CD4-positive, CD25-positive, alpha-beta regulatory T cell (primary cell): ENCODE measurements around the gene TGM3. TPM values are rescaled to one million over a fixed set of nuclear protein-coding genes. Genes with fewer than 3 reads are reported as not detected.
"Not testable (repeated sequence)": the region's sequence is repeated elsewhere in the genome, so short reads cannot be mapped to it uniquely, and the experiment has no call there.

Experiments used
- ATAC-seq, 2 donors: fragments of 150-1000 bp; cut with Tn5 transposase; one replicate each; pipeline ENCODE4 v1.10.0; 2021; ENCODE audit warnings: low read depth in 2 of 2, moderate number of reproducible peaks in 2 of 2, moderate library complexity in 1 of 2
- DNase-seq, 3 donors: peaks; one replicate each; pipeline versions ENCODE4 v3.0.0 to v3.0.0-alpha.2; 2012 to 2022; ENCODE audit warnings: mixed read lengths in 1 of 3
- H3K27ac ChIP-seq: one replicate; pipeline ENCODE4 v1.7.0; 2013; ENCODE audit warnings: mild to moderate bottlenecking, low read length; ENCODE audit not compliant: insufficient read depth, poor library complexity, severe bottlenecking
- H3K27me3 ChIP-seq: one replicate; pipeline ENCODE4 v1.7.0; 2013; ENCODE audit warnings: low read length; ENCODE audit not compliant: control insufficient read depth, insufficient read depth
- H3K36me3 ChIP-seq: one replicate; pipeline ENCODE4 v1.7.0; 2013; ENCODE audit warnings: mild to moderate bottlenecking, low read length, moderate library complexity; ENCODE audit not compliant: control insufficient read depth, insufficient read depth
- H3K4me1 ChIP-seq: 2 replicates; pipeline ENCODE4 v1.7.0; 2013; ENCODE audit warnings: mild to moderate bottlenecking, low read length; ENCODE audit not compliant: insufficient read depth, control insufficient read depth, poor library complexity, severe bottlenecking
- H3K4me3 ChIP-seq: one replicate; pipeline ENCODE4 v1.7.0; 2013; ENCODE audit warnings: low read depth, mild to moderate bottlenecking, low read length, moderate library complexity
- H3K9me3 ChIP-seq, 2 experiments: 1 replicate in 1 of 2; 2 replicates in 1 of 2; pipeline ENCODE4 v1.7.0; 2013; ENCODE audit warnings: low read length in 2 of 2, mild to moderate bottlenecking in 1 of 2, moderate library complexity in 1 of 2; ENCODE audit not compliant: control insufficient read depth in 2 of 2
- H3K27ac Mint-ChIP-seq, 3 donors: one replicate each; pipeline ENCODE4 v1.8.0; 2020 to 2022; ENCODE audit warnings: mild to moderate bottlenecking in 3 of 3, mixed read lengths in 3 of 3, moderate library complexity in 2 of 3
- H3K27me3 Mint-ChIP-seq: one replicate; pipeline ENCODE4 v1.8.0; 2022; ENCODE audit warnings: mild to moderate bottlenecking, mixed read lengths
- H3K36me3 Mint-ChIP-seq: one replicate; pipeline ENCODE4 v1.8.0; 2020; ENCODE audit warnings: mixed read lengths
- H3K4me1 Mint-ChIP-seq, 4 donors: one replicate each; pipeline ENCODE4 v1.8.0; 2020 to 2022; ENCODE audit warnings: mixed read lengths in 4 of 4, mild to moderate bottlenecking in 1 of 4
- H3K4me3 Mint-ChIP-seq, 4 donors: one replicate each; pipeline ENCODE4 v1.8.0; 2020 to 2022; ENCODE audit warnings: mild to moderate bottlenecking in 4 of 4, mixed read lengths in 4 of 4, moderate library complexity in 3 of 4
- H3K9me3 Mint-ChIP-seq, 7 donors: one replicate each; pipeline ENCODE4 v1.8.0; 2020 to 2022; ENCODE audit warnings: mixed read lengths in 7 of 7, mild to moderate bottlenecking in 3 of 7, moderate library complexity in 2 of 7
- polyA plus RNA-seq, 4 donors: library from polyadenylated mRNA; unstranded; fragments of 300-500 nt; fragmentation: Illumina TruSeq; gene quantifications; one replicate each; pipeline ENCODE4 v1.2.3, GENCODE V29; 2021
- total RNA-seq: library from RNA; stranded (reverse); gene quantifications from one replicate; pipeline ENCODE4 v1.2.3, GENCODE V29; 2022

TGM3 gene
- total and polyA plus RNA-seq, 5 donors from 2014 or later: not detected

GRCh38 chr20:2259731-2260130 lies 36.1 kb upstream of the TGM3 start:
- Mint-ChIP-seq H3K9me3 (no peaks in the 10 kb centered on the region), H3K27ac (no peak overlapping the region), H3K27me3 (no peaks in the 10 kb centered on the region), H3K4me3 (no peak overlapping the region), H3K4me1 (no peaks in the 10 kb centered on the region), H3K36me3 (no peaks in the 10 kb centered on the region)
- ATAC-seq: no peak
- no peak for DNase-seq
- no peaks in the 10 kb centered on the region for H3K4me1 ChIP-seq
- no peaks in the 10 kb centered on the region for H3K36me3 ChIP-seq
- no peak overlapping the region for H3K27ac ChIP-seq
- no peak overlapping the region for H3K4me3 ChIP-seq
- H3K27me3 ChIP-seq: no peaks in the 10 kb centered on the region
- no peaks in the 10 kb centered on the region for H3K9me3 ChIP-seq

DNA sequence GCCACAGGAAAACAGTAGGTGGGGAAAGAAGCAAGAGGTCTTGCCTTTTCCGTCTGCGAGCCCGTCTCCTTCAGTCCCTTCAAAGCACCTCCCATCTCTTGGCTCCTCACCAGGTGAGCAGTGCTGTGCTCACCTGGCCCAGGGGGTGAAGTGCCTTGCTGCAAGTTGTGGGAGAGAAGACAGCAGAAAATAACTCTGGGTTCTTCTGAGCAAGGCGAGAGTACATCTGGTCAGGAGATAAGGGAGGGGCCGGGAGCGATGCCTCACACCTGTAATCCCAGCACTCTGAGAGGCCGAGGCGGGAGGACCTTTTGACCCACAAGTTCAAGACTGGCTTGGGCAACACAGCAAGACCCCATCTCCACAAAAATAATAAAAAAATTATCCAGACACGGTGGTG lies 35.6 kb upstream of the TGM3 start:
- no peaks in the 10 kb centered on the region for H3K36me3 Mint-ChIP-seq
- no peaks in the 10 kb centered on the region for H3K9me3 ChIP-seq
- ATAC-seq (no peak), DNase-seq (no peak)
- H3K36me3 ChIP-seq: no peaks in the 10 kb centered on the region
- no peaks in the 10 kb centered on the region for H3K9me3 Mint-ChIP-seq
- H3K27me3 ChIP-seq: no peaks in the 10 kb centered on the region
- H3K4me1 Mint-ChIP-seq: no peaks in the 10 kb centered on the region
- H3K4me1 ChIP-seq: no peaks in the 10 kb centered on the region
- no peaks in the 10 kb centered on the region for H3K27me3 Mint-ChIP-seq
- H3K4me3 Mint-ChIP-seq: peak overlapping the region in 1 of 4 donors; percentile 18
- H3K27ac ChIP-seq: no peak overlapping the region
- H3K4me3 ChIP-seq: no peak overlapping the region
- H3K27ac Mint-ChIP-seq: no peak overlapping the region

DNA sequence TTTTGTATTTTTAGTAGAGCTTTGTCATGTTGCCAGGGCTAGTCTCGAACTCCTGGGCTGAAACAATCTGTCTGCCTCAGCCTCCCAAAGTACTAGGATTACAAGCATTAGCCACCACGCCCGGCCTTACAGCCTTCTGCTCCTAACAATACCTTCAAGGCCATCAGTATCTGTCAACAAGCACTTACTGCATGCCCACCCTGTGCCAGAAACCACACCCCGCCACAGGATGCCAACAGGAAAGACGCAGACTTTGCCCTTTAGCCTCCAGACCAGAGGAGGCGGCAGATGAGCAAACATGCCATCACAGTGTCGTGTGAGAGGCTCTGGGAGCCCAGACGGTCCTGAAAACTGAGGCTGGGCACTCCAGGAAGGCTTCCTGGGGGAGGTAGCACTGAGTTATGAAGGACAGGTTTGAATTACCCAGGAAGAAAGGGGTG lies 34.7 kb upstream of the TGM3 start:
- H3K4me3 Mint-ChIP-seq: no peak overlapping the region
- no peak overlapping the region for H3K27ac ChIP-seq
- DNase-seq (no peak), ATAC-seq (no peak)
- H3K36me3 Mint-ChIP-seq: no peaks in the 10 kb centered on the region
- H3K4me1 ChIP-seq: no peaks in the 10 kb centered on the region
- no peak overlapping the region for H3K27ac Mint-ChIP-seq
- no peaks in the 10 kb centered on the region for H3K9me3 Mint-ChIP-seq
- H3K4me1 Mint-ChIP-seq: no peaks in the 10 kb centered on the region
- H3K4me3 ChIP-seq: no peak overlapping the region
- no peaks in the 10 kb centered on the region for H3K27me3 ChIP-seq
- no peaks in the 10 kb centered on the region for H3K27me3 Mint-ChIP-seq
- no peaks in the 10 kb centered on the region for H3K9me3 ChIP-seq
- H3K36me3 ChIP-seq: no peaks in the 10 kb centered on the region

DNA sequence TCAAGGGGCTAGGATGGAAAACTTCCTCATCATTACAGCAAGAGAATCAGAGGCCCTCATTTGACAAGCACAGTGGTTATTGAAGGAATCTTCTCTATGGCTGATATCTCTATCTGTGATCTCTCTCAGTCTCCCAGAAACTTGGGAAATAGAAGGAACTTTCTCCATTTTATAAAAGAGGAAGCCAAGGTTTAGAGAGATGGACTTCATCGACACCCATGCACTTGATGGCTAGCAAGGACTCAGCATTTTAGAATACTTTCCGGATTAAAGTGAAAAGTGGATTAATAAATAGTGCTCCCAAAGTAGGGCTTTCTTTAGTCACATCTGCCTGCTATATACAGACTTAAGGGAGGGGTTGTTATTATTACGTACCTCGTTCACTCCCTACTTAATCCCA lies 34.2 kb upstream of the TGM3 start:
- Mint-ChIP-seq H3K4me1 (no peaks in the 10 kb centered on the region), H3K36me3 (no peaks in the 10 kb centered on the region), H3K27ac (no peak overlapping the region), H3K4me3 (no peak overlapping the region), H3K9me3 (no peaks in the 10 kb centered on the region), H3K27me3 (peaks cover 2% of the 10 kb centered on the region)
- Histone ChIP-seq H3K27ac (no peak overlapping the region), H3K27me3 (no peaks in the 10 kb centered on the region), H3K9me3 (no peaks in the 10 kb centered on the region), H3K4me3 (no peak overlapping the region), H3K4me1 (no peaks in the 10 kb centered on the region), H3K36me3 (no peaks in the 10 kb centered on the region)
- DNase-seq (no peak), ATAC-seq (no peak)

DNA sequence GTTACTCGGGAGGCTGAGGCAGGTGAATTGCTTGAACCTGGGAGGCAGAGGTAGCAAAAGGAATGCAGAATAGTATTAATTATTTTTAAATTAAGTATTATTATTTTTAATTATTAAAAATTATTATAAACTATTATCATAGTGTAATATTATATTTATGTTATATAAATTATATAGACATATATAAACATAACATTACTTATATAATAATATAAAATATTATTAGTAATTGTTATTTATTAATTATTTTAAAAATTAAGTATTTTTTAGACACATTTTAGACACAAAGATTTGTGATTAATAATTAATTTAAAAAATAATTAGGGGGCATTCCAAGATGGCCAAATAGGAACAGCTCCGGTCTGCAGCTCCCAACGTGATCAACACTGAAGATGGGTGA lies 31.7 kb upstream of the TGM3 start:
- peaks cover 4% of the 10 kb centered on the region for H3K27me3 Mint-ChIP-seq
- Histone ChIP-seq H3K4me1 (no peaks in the 10 kb centered on the region), H3K9me3 (no peaks in the 10 kb centered on the region), H3K27ac (no peak overlapping the region), H3K36me3 (no peaks in the 10 kb centered on the region), H3K27me3 (no peaks in the 10 kb centered on the region), H3K4me3 (no peak overlapping the region)
- no peaks in the 10 kb centered on the region for H3K36me3 Mint-ChIP-seq
- H3K4me1 Mint-ChIP-seq: no peaks in the 10 kb centered on the region
- DNase-seq: no peak
- no peak overlapping the region for H3K27ac Mint-ChIP-seq
- peaks cover 0 to 2% (median 0%) of the 10 kb centered on the region in 7 donors for H3K9me3 Mint-ChIP-seq
- no peak for ATAC-seq
- H3K4me3 Mint-ChIP-seq: no peak overlapping the region

DNA sequence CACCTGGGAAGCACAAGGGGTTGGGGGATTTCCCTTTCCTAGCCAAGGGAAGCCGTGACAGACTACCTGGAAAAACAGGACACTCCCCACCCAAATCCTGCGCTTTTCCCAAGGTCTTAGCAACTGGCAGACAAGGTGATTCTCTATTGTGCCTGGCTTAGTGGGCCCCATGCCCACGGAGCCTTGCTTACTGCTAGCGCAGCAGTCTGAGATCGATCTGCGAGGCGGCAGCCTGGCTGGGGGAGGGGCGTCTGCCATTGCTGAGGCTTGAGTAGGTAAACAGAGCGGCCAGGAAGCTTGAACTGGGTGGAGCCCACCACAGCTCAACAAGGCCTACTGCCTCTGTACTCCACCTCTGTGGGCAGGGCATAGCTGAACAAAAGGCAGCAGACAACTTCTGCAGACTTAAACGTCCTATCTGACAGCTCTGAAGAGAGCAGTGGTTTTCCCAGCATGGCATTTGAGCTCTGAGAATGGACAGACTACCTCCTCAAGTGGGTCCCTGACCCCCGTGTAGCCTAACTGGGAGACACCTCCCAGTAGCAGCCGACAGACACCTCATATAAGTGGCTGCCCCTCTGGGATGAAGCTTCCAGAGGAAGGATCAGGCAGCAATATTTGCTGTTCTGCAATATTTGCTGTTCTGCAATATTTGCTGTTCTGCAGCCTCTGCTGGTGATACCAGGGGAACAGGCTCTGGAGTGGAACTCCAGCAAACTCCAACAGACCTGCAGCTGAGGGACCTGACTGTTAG lies 31.0 kb upstream of the TGM3 start:
- not testable (repeated sequence) for H3K36me3 ChIP-seq, H3K36me3 Mint-ChIP-seq, ATAC-seq, H3K27me3 Mint-ChIP-seq, H3K9me3 Mint-ChIP-seq, H3K4me3 ChIP-seq, H3K4me1 Mint-ChIP-seq, H3K27ac Mint-ChIP-seq, H3K27ac ChIP-seq, H3K4me3 Mint-ChIP-seq, H3K9me3 ChIP-seq, H3K4me1 ChIP-seq, H3K27me3 ChIP-seq
- peak in 2 of 3 donors; percentile 12 to 36 for DNase-seq

DNA sequence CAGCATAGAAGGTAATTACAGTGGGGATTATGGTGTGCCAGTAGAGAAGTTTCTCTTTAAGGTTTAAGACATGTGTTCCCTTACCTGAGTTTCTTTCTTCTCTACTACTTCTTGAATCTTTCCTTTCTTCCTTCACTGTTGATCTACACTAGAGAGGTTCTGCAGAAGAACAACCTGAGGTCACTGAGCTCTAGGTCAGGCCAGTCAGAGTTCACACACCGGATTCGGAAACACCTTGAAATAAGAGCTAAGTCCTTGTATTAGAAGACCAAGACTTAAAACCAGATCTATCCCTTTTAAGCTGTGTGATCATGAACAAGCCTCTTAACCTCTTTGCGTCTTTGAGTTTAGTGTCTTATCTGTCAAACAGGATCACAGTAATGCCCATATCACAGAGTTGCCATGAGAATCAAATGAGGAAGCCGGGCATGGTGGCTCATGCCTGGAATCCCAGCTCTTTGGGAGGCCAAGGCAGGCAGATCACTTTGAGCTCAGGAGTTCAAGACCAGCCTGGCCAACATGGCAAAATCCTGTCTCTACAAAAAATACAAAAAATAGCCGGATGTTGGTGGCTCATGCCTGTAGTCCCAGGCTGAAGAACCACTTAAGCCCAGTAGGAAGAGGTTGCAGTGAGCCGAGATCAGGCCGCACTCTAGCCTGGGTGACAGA lies 22.0 kb upstream of the TGM3 start:
- no peak for ATAC-seq

GRCh38 chr20:2276015-2276414 lies 19.8 kb upstream of the TGM3 start:
- H3K4me3 ChIP-seq: no peak overlapping the region
- no peak overlapping the region for H3K27ac Mint-ChIP-seq
- no peaks in the 10 kb centered on the region for H3K4me1 Mint-ChIP-seq
- H3K36me3 ChIP-seq: no peaks in the 10 kb centered on the region
- H3K4me1 ChIP-seq: no peaks in the 10 kb centered on the region
- no peak for DNase-seq
- H3K27me3 Mint-ChIP-seq: peaks cover 23% of the 10 kb centered on the region
- H3K27me3 ChIP-seq: peaks cover 6% of the 10 kb centered on the region
- no peak for ATAC-seq
- peaks cover 0 to 6% (median 0%) of the 10 kb centered on the region in 7 donors for H3K9me3 Mint-ChIP-seq
- no peaks in the 10 kb centered on the region for H3K36me3 Mint-ChIP-seq
- no peak overlapping the region for H3K27ac ChIP-seq
- H3K9me3 ChIP-seq: peaks cover 0 to 6% of the 10 kb centered on the region in 2 experiments
- no peak overlapping the region for H3K4me3 Mint-ChIP-seq

More for the DNA sequence above, 22.0 kb upstream of the TGM3 start:
- Histone ChIP-seq H3K36me3 (no peaks in the 10 kb centered on the region), H3K27ac (no peak overlapping the region), H3K27me3 (peaks cover 6% of the 10 kb centered on the region), H3K4me3 (no peak overlapping the region), H3K4me1 (no peaks in the 10 kb centered on the region), H3K9me3 (no peaks in the 10 kb centered on the region)
- no peak overlapping the region for H3K4me3 Mint-ChIP-seq
- no peaks in the 10 kb centered on the region for H3K36me3 Mint-ChIP-seq
- no peak overlapping the region for H3K27ac Mint-ChIP-seq
- no peak for DNase-seq
- peaks cover 0 to 1% (median 0%) of the 10 kb centered on the region in 7 donors for H3K9me3 Mint-ChIP-seq
- peaks cover 23% of the 10 kb centered on the region for H3K27me3 Mint-ChIP-seq
- H3K4me1 Mint-ChIP-seq: no peaks in the 10 kb centered on the region
